Measurements from ENCODE around the gene KCNK17.

The KCNK17 gene

GRCh38 chr6:39266782-39267355 lies 47.4 kb downstream of the KCNK17 start:
- H3K4me3 ChIP-seq (ENCODE audit: low read length in 2 of 2) = no peak overlapping the region
- H3K27ac ChIP-seq (ENCODE audit: low read length) = no peak overlapping the region
- H3K36me3 ChIP-seq (ENCODE audit: control insufficient read depth in 2 of 2, insufficient read depth in 2 of 2, low read length in 2 of 2) = no peaks in the 10 kb centered on the region
- no peaks in the 10 kb centered on the region for H3K27me3 ChIP-seq (ENCODE audit: control insufficient read depth in 1 of 2, insufficient read depth in 2 of 2, low read length in 2 of 2)
- H3K9me3 ChIP-seq (ENCODE audit: control insufficient read depth in 2 of 2, low read length in 2 of 2) = no peaks in the 10 kb centered on the region
- H3K4me1 ChIP-seq (ENCODE audit: control insufficient read depth, insufficient read depth, low read length) = no peaks in the 10 kb centered on the region
- no peak overlapping the region for H3K9ac ChIP-seq (ENCODE audit: low read length in 2 of 2)

DNA sequence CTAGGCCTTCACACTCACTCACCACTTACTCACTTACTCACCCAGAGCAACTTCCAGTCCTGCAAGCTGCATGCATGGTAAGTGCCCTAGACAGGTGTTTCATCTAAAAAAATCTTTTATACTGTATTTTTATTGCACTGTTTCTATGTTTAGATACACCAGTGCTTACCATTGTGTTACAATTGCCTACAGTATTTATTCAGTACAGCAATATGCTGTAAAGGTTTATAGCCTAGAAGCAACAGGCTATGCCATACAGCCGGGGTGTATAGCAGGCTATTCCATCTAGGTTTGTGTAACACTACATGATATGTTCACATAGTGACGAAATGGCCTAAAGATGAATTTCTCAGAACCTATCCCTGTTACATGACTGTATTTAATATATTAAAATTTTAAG lies 47.8 kb downstream of the KCNK17 start:
- Histone ChIP-seq H3K27ac (ENCODE audit: low read length) (no peak overlapping the region), H3K9me3 (ENCODE audit: control insufficient read depth in 2 of 2, low read length in 2 of 2) (no peaks in the 10 kb centered on the region), H3K4me3 (ENCODE audit: low read length in 2 of 2) (no peak overlapping the region), H3K4me1 (ENCODE audit: control insufficient read depth, insufficient read depth, low read length) (no peaks in the 10 kb centered on the region), H3K9ac (ENCODE audit: low read length in 2 of 2) (no peak overlapping the region), H3K36me3 (ENCODE audit: control insufficient read depth in 2 of 2, insufficient read depth in 2 of 2, low read length in 2 of 2) (no peaks in the 10 kb centered on the region), H3K27me3 (ENCODE audit: control insufficient read depth in 1 of 2, insufficient read depth in 2 of 2, low read length in 2 of 2) (no peaks in the 10 kb centered on the region)

GRCh38 chr6:39263303-39264037 lies 50.7 kb downstream of the KCNK17 start:
- Histone ChIP-seq H3K4me1 (ENCODE audit: control insufficient read depth, insufficient read depth, low read length) (no peaks in the 10 kb centered on the region), H3K27ac (ENCODE audit: low read length) (no peak overlapping the region), H3K9ac (ENCODE audit: low read length in 2 of 2) (no peak overlapping the region), H3K27me3 (ENCODE audit: control insufficient read depth in 1 of 2, insufficient read depth in 2 of 2, low read length in 2 of 2) (peaks cover 3 to 10% of the 10 kb centered on the region in 2 donors), H3K4me3 (ENCODE audit: low read length in 2 of 2) (no peak overlapping the region), H3K9me3 (ENCODE audit: control insufficient read depth in 2 of 2, low read length in 2 of 2) (peaks cover 0 to 3% of the 10 kb centered on the region in 2 donors), H3K36me3 (ENCODE audit: control insufficient read depth in 2 of 2, insufficient read depth in 2 of 2, low read length in 2 of 2) (no peaks in the 10 kb centered on the region)

DNA sequence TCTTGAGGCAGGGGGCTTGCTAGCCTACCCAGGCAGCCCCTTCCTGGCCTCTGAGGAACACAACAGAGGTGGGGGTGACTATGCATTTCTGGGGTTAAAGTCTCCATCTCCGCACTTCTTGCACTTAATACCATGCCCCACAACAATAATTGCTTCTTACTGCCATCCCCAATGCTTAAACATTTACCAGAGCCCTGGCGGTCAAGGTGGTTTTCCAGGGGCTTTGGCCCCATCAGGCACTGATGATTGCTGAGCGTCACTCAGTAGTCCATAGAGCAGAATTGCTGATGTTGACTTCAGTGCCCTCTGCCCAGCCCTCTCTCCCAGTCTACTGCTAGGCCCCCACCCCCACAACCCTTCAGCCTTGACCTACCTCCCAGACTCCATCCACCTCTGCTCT lies 52.5 kb downstream of the KCNK17 start:
- Histone ChIP-seq H3K27ac (ENCODE audit: low read length) (no peak overlapping the region), H3K4me3 (ENCODE audit: low read length in 2 of 2) (no peak overlapping the region), H3K36me3 (ENCODE audit: control insufficient read depth in 2 of 2, insufficient read depth in 2 of 2, low read length in 2 of 2) (no peaks in the 10 kb centered on the region), H3K9me3 (ENCODE audit: control insufficient read depth in 2 of 2, low read length in 2 of 2) (peaks cover 0 to 3% of the 10 kb centered on the region in 2 donors), H3K27me3 (ENCODE audit: control insufficient read depth in 1 of 2, insufficient read depth in 2 of 2, low read length in 2 of 2) (peaks cover 3 to 10% of the 10 kb centered on the region in 2 donors), H3K4me1 (ENCODE audit: control insufficient read depth, insufficient read depth, low read length) (no peaks in the 10 kb centered on the region), H3K9ac (ENCODE audit: low read length in 2 of 2) (no peak overlapping the region)

- Histone ChIP-seq H3K27me3 (ENCODE audit: control insufficient read depth in 1 of 2, insufficient read depth in 2 of 2, low read length in 2 of 2) (peaks cover 3 to 10% of the 10 kb centered on the region in 2 donors), H3K27ac (ENCODE audit: low read length) (no peak overlapping the region), H3K9me3 (ENCODE audit: control insufficient read depth in 2 of 2, low read length in 2 of 2) (peaks cover 0 to 3% of the 10 kb centered on the region in 2 donors), H3K36me3 (ENCODE audit: control insufficient read depth in 2 of 2, insufficient read depth in 2 of 2, low read length in 2 of 2) (no peaks in the 10 kb centered on the region), H3K9ac (ENCODE audit: low read length in 2 of 2) (no peak overlapping the region), H3K4me1 (ENCODE audit: control insufficient read depth, insufficient read depth, low read length) (no peaks in the 10 kb centered on the region), H3K4me3 (ENCODE audit: low read length in 2 of 2) (no peak overlapping the region)
Measured at GRCh38 chr6:39260953-39261352, 53.3 kb downstream of the KCNK17 start.

DNA sequence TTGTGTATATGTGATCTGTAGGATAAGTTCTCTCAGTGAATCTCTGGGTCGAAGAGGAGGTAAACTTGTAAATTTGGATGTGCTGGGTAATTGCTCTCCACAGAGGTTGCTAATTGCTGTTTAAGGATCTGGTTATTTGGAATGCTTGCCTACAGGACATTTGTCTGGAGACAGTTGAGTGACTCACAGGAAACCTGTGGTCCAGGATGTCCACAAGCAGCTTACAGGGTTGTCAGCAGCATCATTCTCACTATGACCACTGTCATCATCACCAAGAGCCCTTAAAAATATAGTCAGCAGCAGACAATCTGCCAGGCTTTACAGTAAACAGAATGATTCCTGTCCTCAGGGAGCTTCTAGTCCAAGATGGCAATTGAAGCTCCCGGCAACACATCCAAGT lies 53.8 kb downstream of the KCNK17 start:
- peaks cover 3 to 10% of the 10 kb centered on the region in 2 donors for H3K27me3 ChIP-seq (ENCODE audit: control insufficient read depth in 1 of 2, insufficient read depth in 2 of 2, low read length in 2 of 2)
- H3K9me3 ChIP-seq (ENCODE audit: control insufficient read depth in 2 of 2, low read length in 2 of 2) = peaks cover 0 to 3% of the 10 kb centered on the region in 2 donors
- H3K4me1 ChIP-seq (ENCODE audit: control insufficient read depth, insufficient read depth, low read length) = no peaks in the 10 kb centered on the region
- H3K4me3 ChIP-seq (ENCODE audit: low read length in 2 of 2) = no peak overlapping the region
- no peak overlapping the region for H3K27ac ChIP-seq (ENCODE audit: low read length)
- H3K9ac ChIP-seq (ENCODE audit: low read length in 2 of 2) = no peak overlapping the region
- H3K36me3 ChIP-seq (ENCODE audit: control insufficient read depth in 2 of 2, insufficient read depth in 2 of 2, low read length in 2 of 2) = no peaks in the 10 kb centered on the region

GRCh38 chr6:39256294-39256940 lies 57.8 kb downstream of the KCNK17 start:
- Histone ChIP-seq H3K4me3 (ENCODE audit: low read length in 2 of 2) (no peak overlapping the region), H3K27ac (ENCODE audit: low read length) (no peak overlapping the region), H3K27me3 (ENCODE audit: control insufficient read depth in 1 of 2, insufficient read depth in 2 of 2, low read length in 2 of 2) (peaks cover 3 to 10% of the 10 kb centered on the region in 2 donors), H3K4me1 (ENCODE audit: control insufficient read depth, insufficient read depth, low read length) (no peaks in the 10 kb centered on the region), H3K9ac (ENCODE audit: low read length in 2 of 2) (no peak overlapping the region), H3K9me3 (ENCODE audit: control insufficient read depth in 2 of 2, low read length in 2 of 2) (peaks cover 0 to 5% of the 10 kb centered on the region in 2 donors), H3K36me3 (ENCODE audit: control insufficient read depth in 2 of 2, insufficient read depth in 2 of 2, low read length in 2 of 2) (no peaks in the 10 kb centered on the region)

DNA sequence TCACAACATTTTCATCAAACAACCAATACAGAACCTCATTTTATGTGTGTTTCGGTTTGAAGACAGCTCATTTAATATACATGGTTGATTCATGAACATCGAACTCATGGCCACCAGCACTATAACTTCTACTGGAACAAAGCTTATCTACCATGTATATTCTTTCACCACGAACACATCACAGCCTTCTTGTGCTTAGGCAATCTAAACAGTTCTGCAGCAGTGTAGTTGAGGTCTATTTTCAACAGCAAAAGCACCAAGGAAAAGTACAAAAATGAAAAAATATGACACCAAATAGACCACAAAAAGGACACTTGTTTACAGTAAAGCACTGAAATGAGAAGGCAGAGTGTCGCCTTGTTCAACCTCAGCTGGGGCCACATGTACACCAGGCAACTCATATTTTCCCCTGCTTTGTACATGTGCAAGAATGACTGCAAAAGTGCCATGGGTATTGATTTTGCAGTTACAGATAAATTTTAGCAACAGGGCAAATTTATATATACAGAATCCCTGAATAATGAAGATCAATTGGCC lies 59.2 kb downstream of the KCNK17 start:
- H3K9me3 ChIP-seq (ENCODE audit: control insufficient read depth in 2 of 2, low read length in 2 of 2) = peaks cover 0 to 5% of the 10 kb centered on the region in 2 donors
- H3K9ac ChIP-seq (ENCODE audit: low read length in 2 of 2) = no peak overlapping the region
- no peak overlapping the region for H3K4me3 ChIP-seq (ENCODE audit: low read length in 2 of 2)
- H3K27me3 ChIP-seq (ENCODE audit: control insufficient read depth in 1 of 2, insufficient read depth in 2 of 2, low read length in 2 of 2) = peaks cover 2 to 5% of the 10 kb centered on the region in 2 donors
- no peaks in the 10 kb centered on the region for H3K36me3 ChIP-seq (ENCODE audit: control insufficient read depth in 2 of 2, insufficient read depth in 2 of 2, low read length in 2 of 2)
- no peaks in the 10 kb centered on the region for H3K4me1 ChIP-seq (ENCODE audit: control insufficient read depth, insufficient read depth, low read length)
- no peak overlapping the region for H3K27ac ChIP-seq (ENCODE audit: low read length)

GRCh38 chr6:39251406-39251805 lies 62.8 kb downstream of the KCNK17 start:
- Histone ChIP-seq H3K27ac (ENCODE audit: low read length) (no peak overlapping the region), H3K4me1 (ENCODE audit: control insufficient read depth, insufficient read depth, low read length) (no peaks in the 10 kb centered on the region), H3K9me3 (ENCODE audit: control insufficient read depth in 2 of 2, low read length in 2 of 2) (peaks cover 0 to 2% of the 10 kb centered on the region in 2 donors), H3K27me3 (ENCODE audit: control insufficient read depth in 1 of 2, insufficient read depth in 2 of 2, low read length in 2 of 2) (peaks cover 0 to 3% of the 10 kb centered on the region in 2 donors), H3K4me3 (ENCODE audit: low read length in 2 of 2) (no peak overlapping the region), H3K36me3 (ENCODE audit: control insufficient read depth in 2 of 2, insufficient read depth in 2 of 2, low read length in 2 of 2) (no peaks in the 10 kb centered on the region), H3K9ac (ENCODE audit: low read length in 2 of 2) (no peak overlapping the region)

GRCh38 chr6:39250507-39250906 lies 63.7 kb downstream of the KCNK17 start:
- H3K9me3 ChIP-seq (ENCODE audit: control insufficient read depth in 2 of 2, low read length in 2 of 2) = peaks cover 0 to 2% of the 10 kb centered on the region in 2 donors
- H3K36me3 ChIP-seq (ENCODE audit: control insufficient read depth in 2 of 2, insufficient read depth in 2 of 2, low read length in 2 of 2) = no peaks in the 10 kb centered on the region
- H3K9ac ChIP-seq (ENCODE audit: low read length in 2 of 2) = no peak overlapping the region
- H3K27ac ChIP-seq (ENCODE audit: low read length) = no peak overlapping the region
- H3K27me3 ChIP-seq (ENCODE audit: control insufficient read depth in 1 of 2, insufficient read depth in 2 of 2, low read length in 2 of 2) = peaks cover 0 to 3% of the 10 kb centered on the region in 2 donors
- no peak overlapping the region for H3K4me3 ChIP-seq (ENCODE audit: low read length in 2 of 2)
- no peaks in the 10 kb centered on the region for H3K4me1 ChIP-seq (ENCODE audit: control insufficient read depth, insufficient read depth, low read length)

Data from stomach smooth muscle (tissue), 2 donors.